GM18858 (cell line): Measurements from ENCODE around the gene FCN1.

ENCODE experiments used
- ATAC-seq: cut with Tn5 transposase; IDR thresholded peaks from one replicate; pipeline ENCODE4 v1.9.1; 2021; ENCODE audit not compliant: unreplicated experiment

Gene FCN1

GRCh38 chr9:134880484-134881312 lies 37.0 kb downstream of the FCN1 start, which contains the start of gene FCN2:
Gene FCN2 (plus strand): TSS chr9:134880810. CDS start chr9:134880822, 12 bp downstream.
- no peak for ATAC-seq

GRCh38 chr9:134879664-134880483 lies 37.8 kb downstream of the FCN1 start:
- ATAC-seq: no peak

GRCh38 chr9:134877541-134877940 lies 40.2 kb downstream of the FCN1 start:
- no peak for ATAC-seq

GRCh38 chr9:134875371-134875770 lies 42.3 kb downstream of the FCN1 start:
- no peak for ATAC-seq

DNA sequence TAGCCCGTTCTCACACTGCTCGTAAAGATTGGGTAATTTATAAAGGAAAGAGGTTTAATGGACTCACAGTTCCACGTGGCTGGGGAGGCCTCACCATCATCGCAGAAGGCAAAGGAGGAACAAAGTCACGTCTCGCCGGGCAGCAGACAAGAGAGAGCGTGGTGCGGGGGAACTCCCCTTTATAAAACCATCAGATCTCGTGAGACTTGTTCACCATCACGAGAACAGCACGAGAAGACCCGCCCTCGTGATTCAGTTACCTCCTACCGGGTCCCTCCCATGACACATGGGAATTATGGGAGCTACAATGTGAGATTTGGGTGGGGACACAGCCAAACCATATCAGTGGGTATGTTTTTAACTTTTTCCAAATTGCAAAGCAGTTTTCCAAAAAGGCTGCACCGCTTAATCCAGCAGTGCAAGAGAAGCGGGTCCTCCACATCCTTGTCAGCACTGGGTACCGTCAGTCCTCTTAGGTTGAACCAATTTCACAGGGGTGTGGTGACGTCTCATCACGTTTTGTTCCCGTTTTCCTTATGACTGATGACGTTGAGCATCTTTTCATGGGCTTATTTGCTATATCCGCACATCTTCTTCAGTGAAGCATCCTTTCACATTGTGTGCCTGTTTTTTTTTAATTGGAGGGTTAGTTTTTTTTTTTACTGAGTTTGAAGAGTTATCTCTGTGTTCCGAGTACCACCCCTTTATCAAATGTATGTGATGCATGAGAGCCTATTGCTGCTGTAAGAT lies 45.1 kb downstream of the FCN1 start:
- ATAC-seq: no peak

- no peak for ATAC-seq
These were observed 45.9 kb downstream of the FCN1 start for GRCh38 chr9:134871697-134872340.

DNA sequence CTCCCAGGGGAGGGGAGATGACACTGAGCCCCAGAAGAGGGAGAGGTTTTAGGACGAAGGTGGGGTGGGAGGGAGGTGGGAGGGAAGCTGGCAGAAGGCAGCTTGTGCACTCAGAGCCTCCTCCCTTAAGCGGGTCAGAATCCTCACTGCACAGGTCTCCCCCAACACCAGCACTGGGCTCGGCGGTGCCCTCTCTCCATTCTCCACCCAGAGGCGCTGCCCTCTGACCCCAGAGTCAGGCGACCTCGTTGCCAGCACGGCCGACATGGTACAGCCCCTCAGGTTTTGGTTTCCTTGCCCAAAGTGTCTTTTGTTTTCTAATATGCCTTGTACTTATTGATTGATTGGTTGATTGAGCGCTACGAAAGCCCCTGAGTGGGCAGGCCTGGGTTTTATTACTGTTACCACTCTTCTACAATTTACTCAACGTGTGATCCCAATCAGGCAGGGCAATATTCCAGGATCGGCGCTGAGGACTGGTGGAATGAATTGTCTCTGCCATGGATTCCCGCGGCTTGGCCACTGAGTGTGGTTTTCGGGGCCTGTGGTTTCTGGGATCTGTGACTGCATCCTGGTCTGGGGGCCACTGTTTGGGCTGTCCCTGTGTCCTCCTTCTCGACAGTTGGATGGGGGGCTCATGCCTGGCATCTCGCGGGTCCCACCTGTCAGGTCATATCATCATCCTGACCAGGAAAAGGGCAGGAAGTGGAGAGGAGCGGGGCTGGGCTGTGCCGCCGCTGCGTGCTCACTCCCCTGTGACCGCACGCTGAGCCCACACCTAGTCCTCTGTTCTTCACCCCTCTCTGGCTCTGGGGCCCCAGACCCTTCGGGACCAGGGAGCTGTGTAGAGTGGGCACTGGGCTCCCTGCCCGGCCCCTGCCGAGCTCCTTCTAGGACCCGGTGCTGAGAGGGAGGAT lies 46.7 kb downstream of the FCN1 start:
- ATAC-seq: no peak

GRCh38 chr9:134870301-134870694 lies 47.4 kb downstream of the FCN1 start:
- ATAC-seq: no peak

DNA sequence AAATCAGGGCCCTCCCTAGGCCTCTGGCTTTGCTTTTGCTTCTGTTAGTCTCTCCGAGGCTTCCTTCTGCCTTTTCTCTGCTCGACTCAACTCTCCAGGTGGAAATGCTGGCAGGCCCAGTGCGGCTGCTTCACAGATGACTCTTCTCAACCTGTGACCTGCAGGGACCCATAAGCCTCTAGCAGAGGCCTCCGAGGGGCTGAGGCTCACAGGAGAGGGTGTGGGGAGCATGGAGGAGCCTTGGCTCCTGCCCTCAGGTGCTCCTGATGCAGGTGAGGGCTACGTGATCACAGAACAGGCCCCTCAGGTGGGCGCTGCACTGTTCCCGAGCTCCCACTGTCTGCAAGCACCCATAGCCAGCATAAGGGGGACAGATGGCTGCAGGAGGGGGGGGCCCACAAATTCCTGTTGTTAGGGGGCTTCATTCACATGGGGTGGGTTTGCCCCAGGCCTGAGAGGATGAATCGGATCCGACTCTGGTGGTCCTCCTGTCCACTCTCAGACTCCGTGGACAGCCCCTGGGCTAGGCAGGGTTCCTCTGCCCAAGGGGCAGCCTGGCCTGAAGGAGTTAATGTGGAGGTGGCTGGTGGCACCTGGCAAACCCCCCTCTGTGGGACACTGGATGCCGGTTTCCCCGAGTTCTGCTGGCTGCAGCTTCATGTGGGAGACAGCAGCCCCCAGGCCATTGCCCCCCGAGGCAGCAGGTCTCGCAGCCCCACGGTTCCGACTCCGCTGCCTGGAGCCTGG lies 48.0 kb downstream of the FCN1 start:
- ATAC-seq: no peak

GRCh38 chr9:134868751-134869553 lies 48.8 kb downstream of the FCN1 start:
- no peak for ATAC-seq

DNA sequence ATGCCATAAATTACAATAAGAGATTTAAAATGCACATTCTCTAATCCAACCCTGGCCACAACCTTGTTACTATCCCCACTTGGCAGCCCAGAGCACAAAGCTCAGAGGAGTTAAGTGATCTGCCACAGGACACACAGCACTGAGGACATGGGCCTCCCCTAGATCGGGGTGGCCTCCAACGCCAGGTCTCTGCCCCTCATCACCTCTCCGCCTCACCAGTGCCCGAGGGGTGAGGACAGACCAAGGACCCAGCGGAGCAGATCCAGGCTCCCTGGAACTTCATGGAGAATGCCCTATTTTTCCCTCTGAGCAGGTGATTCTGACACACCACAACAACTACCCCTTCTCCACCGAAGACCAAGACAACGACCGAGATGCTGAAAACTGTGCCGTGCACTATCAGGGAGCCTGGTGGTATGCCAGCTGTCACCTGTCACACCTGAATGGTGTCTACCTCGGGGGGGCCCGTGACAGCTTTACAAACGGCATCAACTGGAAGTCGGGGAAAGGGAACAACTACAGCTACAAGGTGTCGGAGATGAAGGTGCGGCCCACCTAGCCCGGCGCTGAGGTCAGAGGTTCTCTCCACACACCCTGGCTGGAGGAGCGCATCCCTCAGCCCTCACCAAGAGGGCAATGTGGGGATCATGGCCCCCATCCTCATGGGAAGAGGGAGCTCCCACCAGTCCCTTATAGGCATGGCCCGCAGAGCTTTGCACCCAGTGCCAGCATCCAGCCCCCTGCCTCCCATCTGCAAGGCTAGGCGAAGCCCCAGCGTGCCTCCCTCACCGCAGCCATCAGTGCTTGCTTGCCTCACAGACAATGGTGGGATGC lies 49.6 kb downstream of the FCN1 start:
- no peak for ATAC-seq

DNA sequence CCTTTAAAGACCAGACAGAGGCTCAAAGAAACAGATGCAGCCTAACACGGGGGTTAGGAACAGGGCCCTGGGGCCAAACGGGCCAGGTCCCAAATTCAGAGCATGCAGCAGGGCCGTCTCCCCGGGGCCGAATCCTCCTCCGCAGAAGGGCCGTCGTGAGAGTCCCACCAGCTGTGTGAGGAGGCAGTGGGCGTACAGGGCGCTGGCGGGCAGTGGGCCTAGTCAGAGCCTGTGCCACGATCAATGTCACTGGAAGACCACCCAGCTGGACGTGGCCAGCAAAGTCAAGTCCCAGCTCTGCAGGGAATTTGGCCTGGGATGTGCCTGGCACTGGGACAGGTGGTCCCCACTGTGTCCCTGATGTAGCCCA lies 52.9 kb downstream of the FCN1 start:
- no peak for ATAC-seq

GRCh38 chr9:134863941-134864820 lies 53.5 kb downstream of the FCN1 start:
- no peak for ATAC-seq

GRCh38 chr9:134863306-134863902 lies 54.3 kb downstream of the FCN1 start:
- no peak for ATAC-seq

DNA sequence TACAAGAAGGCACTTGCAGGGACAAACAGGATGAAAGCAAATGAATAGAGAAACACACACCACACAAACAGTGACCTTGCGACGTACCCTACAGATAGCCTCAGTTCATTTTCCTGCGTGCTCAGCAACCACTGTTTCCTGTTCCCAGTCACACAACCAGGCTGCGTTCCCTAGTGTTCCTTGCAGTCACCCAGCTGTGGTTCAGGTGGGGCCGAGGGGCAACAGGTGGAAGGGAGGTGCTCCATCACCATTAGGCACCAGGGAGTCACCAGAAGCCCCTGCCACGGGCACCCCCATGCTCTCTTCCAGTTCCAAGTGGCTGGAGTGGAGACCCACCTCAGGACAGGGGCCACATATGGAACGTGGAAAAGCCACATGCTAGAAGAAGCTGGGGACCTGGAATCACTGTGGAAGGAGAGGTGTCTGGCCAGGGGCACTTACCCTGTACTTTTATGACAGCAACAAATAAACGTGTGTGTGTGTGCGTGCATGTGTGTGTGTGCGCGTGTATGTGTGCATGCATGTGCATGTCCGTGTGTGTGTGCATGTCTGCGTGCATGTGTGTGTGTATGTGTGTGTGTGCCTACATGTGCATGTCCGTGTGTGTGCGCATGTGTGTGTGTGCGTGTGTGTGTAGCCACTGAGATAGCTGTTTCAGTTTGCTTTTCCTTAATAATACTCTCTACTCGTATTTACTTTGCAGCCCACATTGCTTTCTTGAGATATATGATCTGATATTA lies 55.9 kb downstream of the FCN1 start:
- no peak for ATAC-seq
